Central memory CD8-positive, alpha-beta T cell (primary cell): ENCODE results near the gene TNRC6C.
A peak's percentile ranks its signal among the peaks of the same experiment; 100 is the strongest.
"Not testable (repeated sequence)": the region's sequence is repeated elsewhere in the genome, so short reads cannot be mapped to it uniquely, and the experiment has no call there.

Experiments used
- ATAC-seq: fragments of 150-1000 bp; cut with Tn5 transposase; replicated peaks from 2 replicates; pipeline ENCODE4 v1.10.0; 2022; ENCODE audit warnings: mild to moderate bottlenecking, moderate FRiP score, moderate number of reproducible peaks; ENCODE audit not compliant: poor library complexity, severe bottlenecking; ENCODE audit errors: extremely low read depth
- DNase-seq, 2 donors: peaks; one replicate each; pipeline ENCODE4 v3.0.0; 2021; ENCODE audit warnings: low spot score in 2 of 2
- H3K27ac Mint-ChIP-seq: one replicate; pipeline ENCODE4 v1.8.0; 2022; ENCODE audit warnings: low read depth, mild to moderate bottlenecking, moderate library complexity, mixed read lengths
- H3K27me3 Mint-ChIP-seq: one replicate; pipeline ENCODE4 v1.8.0; 2022; ENCODE audit warnings: mixed read lengths
- H3K36me3 Mint-ChIP-seq: one replicate; pipeline ENCODE4 v1.8.0; 2022; ENCODE audit warnings: mild to moderate bottlenecking, moderate library complexity, mixed read lengths; ENCODE audit not compliant: insufficient read depth
- H3K4me1 Mint-ChIP-seq: one replicate; pipeline ENCODE4 v1.8.0; 2022; ENCODE audit warnings: mixed read lengths
- H3K4me3 Mint-ChIP-seq: one replicate; pipeline ENCODE4 v1.8.0; 2022; ENCODE audit warnings: mild to moderate bottlenecking, moderate library complexity, mixed read lengths
- H3K9me3 Mint-ChIP-seq: one replicate; pipeline ENCODE4 v1.8.0; 2022; ENCODE audit warnings: mixed read lengths

Gene TNRC6C

GRCh38 chr17:78046923-78047322 is 88.4 kb downstream of the TNRC6C start:
- Mint-ChIP-seq H3K9me3 (no peaks in the 10 kb centered on the region), H3K27me3 (no peaks in the 10 kb centered on the region), H3K4me1 (peaks cover 57% of the 10 kb centered on the region), H3K27ac (no peak overlapping the region), H3K36me3 (peaks cover 35% of the 10 kb centered on the region), H3K4me3 (no peak overlapping the region)
- DNase-seq (no peak), ATAC-seq (no peak)

- Mint-ChIP-seq H3K27me3 (no peaks in the 10 kb centered on the region), H3K4me3 (no peak overlapping the region), H3K36me3 (peaks cover 37% of the 10 kb centered on the region), H3K9me3 (no peaks in the 10 kb centered on the region), H3K4me1 (peaks cover 48% of the 10 kb centered on the region), H3K27ac (peak overlapping the region; percentile 5)
- DNase-seq = no peak
- no peak for ATAC-seq
These were observed 90.1 kb downstream of the TNRC6C start for GRCh38 chr17:78048346-78049292.

GRCh38 chr17:78049609-78050008 is 91.1 kb downstream of the TNRC6C start:
- no peak overlapping the region for H3K4me3 Mint-ChIP-seq
- H3K36me3 Mint-ChIP-seq = peaks cover 38% of the 10 kb centered on the region
- H3K27me3 Mint-ChIP-seq = no peaks in the 10 kb centered on the region
- no peaks in the 10 kb centered on the region for H3K9me3 Mint-ChIP-seq
- peaks cover 38% of the 10 kb centered on the region for H3K4me1 Mint-ChIP-seq
- no peak overlapping the region for H3K27ac Mint-ChIP-seq
- DNase-seq = no peak
- ATAC-seq = no peak

- Mint-ChIP-seq H3K4me3 (no peak overlapping the region), H3K9me3 (no peaks in the 10 kb centered on the region), H3K27me3 (no peaks in the 10 kb centered on the region), H3K27ac (peak overlapping the region; percentile 13), H3K36me3 (peaks cover 36% of the 10 kb centered on the region), H3K4me1 (peaks cover 30% of the 10 kb centered on the region)
- DNase-seq = no peak
- ATAC-seq = no peak
These were observed 92.9 kb downstream of the TNRC6C start for GRCh38 chr17:78051186-78051972.

GRCh38 chr17:78053777-78054468 is 95.4 kb downstream of the TNRC6C start:
- Mint-ChIP-seq H3K4me3 (no peak overlapping the region), H3K9me3 (no peaks in the 10 kb centered on the region), H3K4me1 (peaks cover 34% of the 10 kb centered on the region), H3K36me3 (peaks cover 28% of the 10 kb centered on the region), H3K27ac (no peak overlapping the region), H3K27me3 (no peaks in the 10 kb centered on the region)
- no peak for DNase-seq
- no peak for ATAC-seq

- H3K36me3 Mint-ChIP-seq = peaks cover 10% of the 10 kb centered on the region
- H3K4me1 Mint-ChIP-seq = peaks cover 29% of the 10 kb centered on the region
- ATAC-seq (no peak), DNase-seq (no peak)
- H3K27ac Mint-ChIP-seq = no peak overlapping the region
- no peak overlapping the region for H3K4me3 Mint-ChIP-seq
- no peaks in the 10 kb centered on the region for H3K27me3 Mint-ChIP-seq
- H3K9me3 Mint-ChIP-seq = no peaks in the 10 kb centered on the region
These were observed 98.7 kb downstream of the TNRC6C start for GRCh38 chr17:78057113-78057740.

- H3K4me1 Mint-ChIP-seq = peaks cover 29% of the 10 kb centered on the region
- no peaks in the 10 kb centered on the region for H3K27me3 Mint-ChIP-seq
- DNase-seq (no peak), ATAC-seq (no peak)
- no peak overlapping the region for H3K27ac Mint-ChIP-seq
- peaks cover 10% of the 10 kb centered on the region for H3K36me3 Mint-ChIP-seq
- H3K9me3 Mint-ChIP-seq = no peaks in the 10 kb centered on the region
- no peak overlapping the region for H3K4me3 Mint-ChIP-seq
These were observed 99.5 kb downstream of the TNRC6C start for GRCh38 chr17:78058001-78058400.

GRCh38 chr17:78058581-78058980 is 100.1 kb downstream of the TNRC6C start:
- ATAC-seq = no peak
- no peak for DNase-seq
- H3K4me3 Mint-ChIP-seq = no peak overlapping the region
- H3K9me3 Mint-ChIP-seq = no peaks in the 10 kb centered on the region
- H3K36me3 Mint-ChIP-seq = peaks cover 6% of the 10 kb centered on the region
- H3K4me1 Mint-ChIP-seq = peaks cover 29% of the 10 kb centered on the region
- H3K27ac Mint-ChIP-seq = peak overlapping the region; percentile 24
- H3K27me3 Mint-ChIP-seq = no peaks in the 10 kb centered on the region

- H3K27ac Mint-ChIP-seq = no peak overlapping the region
These were observed 104.1 kb downstream of the TNRC6C start for GRCh38 chr17:78062596-78062995.

GRCh38 chr17:78063489-78063888 is 105.0 kb downstream of the TNRC6C start:
- ATAC-seq (no peak), DNase-seq (no peak)
- H3K4me3 Mint-ChIP-seq = no peak overlapping the region
- no peak overlapping the region for H3K27ac Mint-ChIP-seq
- peaks cover 27% of the 10 kb centered on the region for H3K36me3 Mint-ChIP-seq
- no peaks in the 10 kb centered on the region for H3K9me3 Mint-ChIP-seq
- H3K4me1 Mint-ChIP-seq = peaks cover 14% of the 10 kb centered on the region
- H3K27me3 Mint-ChIP-seq = no peaks in the 10 kb centered on the region

More at GRCh38 chr17:78062596-78062995, 104.1 kb downstream of the TNRC6C start:
- Mint-ChIP-seq H3K4me1 (peaks cover 20% of the 10 kb centered on the region), H3K36me3 (peaks cover 20% of the 10 kb centered on the region), H3K4me3 (no peak overlapping the region), H3K9me3 (no peaks in the 10 kb centered on the region), H3K27me3 (no peaks in the 10 kb centered on the region)
- DNase-seq (no peak), ATAC-seq (no peak)

GRCh38 chr17:78064708-78065107 is 106.2 kb downstream of the TNRC6C start:
- Mint-ChIP-seq H3K27ac (no peak overlapping the region), H3K4me1 (peaks cover 6% of the 10 kb centered on the region), H3K9me3 (no peaks in the 10 kb centered on the region), H3K27me3 (no peaks in the 10 kb centered on the region), H3K36me3 (peaks cover 37% of the 10 kb centered on the region), H3K4me3 (no peak overlapping the region)
- DNase-seq = no peak
- no peak for ATAC-seq

- DNase-seq, ATAC-seq, H3K9me3 Mint-ChIP-seq, H3K4me3 Mint-ChIP-seq, H3K27ac Mint-ChIP-seq, H3K27me3 Mint-ChIP-seq, H3K4me1 Mint-ChIP-seq: not testable (repeated sequence)
- peaks cover 54% of the 10 kb centered on the region for H3K36me3 Mint-ChIP-seq
These were observed 108.5 kb downstream of the TNRC6C start for GRCh38 chr17:78066976-78067375.
